IMR-90 (cell line): ENCODE results near the gene CHMP1A. TPM values are rescaled to one million over a fixed set of nuclear protein-coding genes. Genes with fewer than 3 reads are reported as not detected.
A peak's percentile ranks its signal among the peaks of the same experiment; 100 is the strongest.

Source experiments
- ATAC-seq: fragments of 200-7000 bp; cut with Tn5 transposase; 2 replicates; pipeline ENCODE4 v1.9.1; 2020; ENCODE audit warnings: low read depth, mild to moderate bottlenecking, moderate library complexity
- BruUV-seq: library from RNA; stranded (reverse); fragments of 400-500 nt; replicated peaks from 2 replicates; lab custom pipeline; 2021; lab: Mats Ljungman, UMichigan
- CTCF ChIA-PET: fragments of 300-600 bp; formaldehyde crosslinking; extraction: SDS; loops from one replicate; lab custom pipeline; 2021; ENCODE audit warnings: antibody characterized with exemption; lab: Yijun Ruan, JAX
- POLR2A ChIA-PET: fragments of 300-600 bp; sonication (Branson Sonifier 250); formaldehyde crosslinking; loops from one replicate; lab custom pipeline; 2022; ENCODE audit warnings: antibody characterized with exemption; ENCODE audit not compliant: unreplicated experiment; lab: Charles Lee
- DNase-seq: peaks from one replicate; pipeline ENCODE4 v3.0.0; 2013
- H2AFZ ChIP-seq: replicated peaks from 2 replicates; pipeline ENCODE3; 2013; ENCODE audit warnings: low read length, mild to moderate bottlenecking; ENCODE audit not compliant: poor library complexity
- H2AK5ac ChIP-seq: 2 replicates; pipeline ENCODE4 v1.6.1; 2013; ENCODE audit warnings: low read depth, low read length, inconsistent platforms
- H2AK9ac ChIP-seq: replicated peaks from 2 replicates; pipeline ENCODE3; 2013; ENCODE audit warnings: mild to moderate bottlenecking, low read depth, low read length, moderate library complexity; ENCODE audit not compliant: poor library complexity
- H2BK120ac ChIP-seq: 2 replicates; pipeline ENCODE4 v1.6.1; 2013; ENCODE audit warnings: low read depth, low read length, inconsistent platforms
- H2BK15ac ChIP-seq: 3 replicates; pipeline ENCODE4 v1.6.1; 2013; ENCODE audit warnings: low read depth, low read length, inconsistent platforms
- H2BK20ac ChIP-seq: 2 replicates; pipeline ENCODE4 v1.6.1; 2013; ENCODE audit warnings: low read depth, mild to moderate bottlenecking, inconsistent platforms, low read length, moderate library complexity
- H2BK5ac ChIP-seq: 2 replicates; pipeline ENCODE4 v1.6.1; 2013; ENCODE audit warnings: mild to moderate bottlenecking, low read depth, low read length, inconsistent platforms; ENCODE audit not compliant: poor library complexity, severe bottlenecking
- H3K14ac ChIP-seq: replicated peaks from 2 replicates; pipeline ENCODE4 v1.6.1; 2013; ENCODE audit warnings: low read depth, low read length, inconsistent platforms
- H3K18ac ChIP-seq: 2 replicates; pipeline ENCODE4 v1.6.1; 2013; ENCODE audit warnings: low read depth, low read length, control low read depth
- H3K23ac ChIP-seq: 2 replicates; pipeline ENCODE4 v1.6.1; 2013; ENCODE audit warnings: low read depth, low read length, inconsistent platforms
- H3K27ac ChIP-seq: 2 replicates; pipeline ENCODE4 v1.5.1; 2013; ENCODE audit warnings: mild to moderate bottlenecking, control low read depth, low read length; ENCODE audit not compliant: insufficient read depth
- H3K27me3 ChIP-seq: 2 replicates; pipeline ENCODE4 v1.6.1; 2013; ENCODE audit warnings: low read length; ENCODE audit not compliant: control insufficient read depth, insufficient read depth
- H3K36me3 ChIP-seq: 2 replicates; pipeline ENCODE4 v1.6.1; 2013; ENCODE audit warnings: low read length, mixed read lengths; ENCODE audit not compliant: control insufficient read depth, insufficient read depth
- H3K4ac ChIP-seq: 2 replicates; pipeline ENCODE4 v1.6.1; 2013; ENCODE audit warnings: low read depth, low read length, inconsistent platforms
- H3K4me1 ChIP-seq: 2 replicates; pipeline ENCODE4 v1.6.1; 2013; ENCODE audit warnings: low read length, mixed read lengths; ENCODE audit not compliant: control insufficient read depth, insufficient read depth
- H3K4me2 ChIP-seq: 2 replicates; pipeline ENCODE4 v1.6.1; 2013; ENCODE audit warnings: low read depth, mild to moderate bottlenecking, control low read depth, low read length, moderate library complexity
- H3K4me3 ChIP-seq: 2 replicates; pipeline ENCODE4 v1.5.1; 2013; ENCODE audit warnings: low read depth, mild to moderate bottlenecking, control low read depth, low read length, moderate library complexity; ENCODE audit not compliant: insufficient read depth
- H3K56ac ChIP-seq: 2 replicates; pipeline ENCODE4 v1.6.1; 2013; ENCODE audit warnings: low read length, inconsistent platforms; ENCODE audit not compliant: insufficient read depth; ENCODE audit errors: extremely low read depth
- H3K79me1 ChIP-seq, 2 experiments: 2 replicates each; pipeline ENCODE4 v1.6.1; 2013; ENCODE audit warnings: low read length in 2 of 2, inconsistent platforms in 1 of 2, low read depth in 1 of 2
- H3K9ac ChIP-seq: 2 replicates; pipeline ENCODE4 v1.6.1; 2013; ENCODE audit warnings: low read depth, low read length, control low read depth
- H3K9me1 ChIP-seq: 2 replicates; pipeline ENCODE4 v1.6.1; 2013; ENCODE audit warnings: low read length, inconsistent platforms; ENCODE audit not compliant: insufficient read depth
- H3K9me3 ChIP-seq: 2 replicates; pipeline ENCODE4 v1.6.1; 2013; ENCODE audit warnings: low read length; ENCODE audit not compliant: control insufficient read depth, insufficient read depth
- H4K20me1 ChIP-seq: 2 replicates; pipeline ENCODE4 v1.6.1; 2013; ENCODE audit warnings: low read length, inconsistent platforms; ENCODE audit not compliant: insufficient read depth
- H4K5ac ChIP-seq: 2 replicates; pipeline ENCODE4 v1.6.1; 2013; ENCODE audit warnings: mild to moderate bottlenecking, low read depth, low read length, control low read depth
- H4K8ac ChIP-seq, 2 experiments: 2 replicates each; pipeline ENCODE4 v1.6.1; 2013; ENCODE audit warnings: low read depth in 2 of 2, low read length in 2 of 2, control low read depth in 1 of 2, inconsistent platforms in 1 of 2
- H4K91ac ChIP-seq: 2 replicates; pipeline ENCODE4 v1.6.1; 2013; ENCODE audit warnings: low read depth, low read length, inconsistent platforms; ENCODE audit not compliant: insufficient read depth
- CTCF ChIP-seq: conservative IDR thresholded peaks from 2 replicates; pipeline ENCODE4 v1.5.1; 2012; ENCODE audit warnings: mild to moderate bottlenecking, low read depth, low read length, improper control_type of control experiment
- MAZ ChIP-seq: IDR thresholded peaks from 2 replicates; pipeline ENCODE4 v1.6.1; 2012; ENCODE audit warnings: low read depth, mild to moderate bottlenecking, low read length, improper control_type of control experiment, moderate library complexity, borderline replicate concordance
- MXI1 ChIP-seq: IDR thresholded peaks from 2 replicates; pipeline ENCODE4 v1.6.1; 2012; ENCODE audit warnings: low read depth, mild to moderate bottlenecking, low read length, moderate library complexity, borderline replicate concordance
- NFE2L2 ChIP-seq: fragments of 150-350 bp; IDR thresholded peaks from 2 replicates; pipeline ENCODE4 v1.6.1; 2016; ENCODE audit warnings: low read depth, mild to moderate bottlenecking, low read length
- POLR2A ChIP-seq: IDR thresholded peaks from 2 replicates; pipeline ENCODE4 v1.6.1; 2012; ENCODE audit warnings: mild to moderate bottlenecking, low read depth, low read length
- WGBS, 2 experiments: methylation state at CpG; one replicate each; pipeline versions ENCODE4 v1.1.5 to v1.1.7; 2013; ENCODE audit warnings: missing lambda C conversion rate in 2 of 2; ENCODE audit not compliant: insufficient read length in 1 of 2; ENCODE audit errors: extremely low coverage in 2 of 2; 5-methylcytosine and 5-hydroxymethylcytosine counted together
- dilution Hi-C: fragments of 300-500 bp; cut with HindIII; formaldehyde crosslinking; loops from one replicate; pipeline ENCODE4 v1.14.3; 2018; ENCODE audit warnings: low sequenced_read_pairs; ENCODE audit not compliant: unreplicated experiment
- in situ Hi-C: fragments of 300-500 bp; cut with MboI; formaldehyde crosslinking; loops from 3 replicates; pipeline ENCODE4 v1.14.3; 2019; ENCODE audit warnings: low sequenced_read_pairs, inconsistent platforms, mixed read lengths
- intact Hi-C: fragments of 100-400 bp; cut with micrococcal nuclease; formaldehyde crosslinking; loops from 2 replicates; pipeline ENCODE4 v1.10.0; 2022
- polyA plus RNA-seq, 3 experiments: library from polyadenylated mRNA; depleted of rRNA; stranded (reverse); fragments of >200 nt; gene quantifications; 2 replicates each; pipeline ENCODE4 v1.2.3, GENCODE V29; 2012; ENCODE audit warnings: low replicate concordance in 1 of 3
- total RNA-seq: library from RNA; depleted of rRNA; stranded (reverse); fragments of >200 nt; gene quantifications from 2 replicates; pipeline ENCODE4 v1.2.3, GENCODE V29; 2012

CHMP1A gene
- total and polyA plus RNA-seq, 2 of the 4 experiments (the other 2 are of a cell fraction): 97.3 to 99.8 TPM

GRCh38 chr16:89700649-89701424 is 43.3 kb upstream of the CHMP1A start:
- Histone ChIP-seq H3K23ac (no peak overlapping the region), H3K27ac (peak overlapping the region; percentile 64; the same call in 1 of the 2 replicates), H2AK9ac (peak overlapping the region; percentile 95), H3K9me1 (no peaks in the 10 kb centered on the region), H3K27me3 (no peaks in the 10 kb centered on the region), H4K8ac (peak overlapping the region in 1 of 2 experiments; percentile 37; a peak in 1 of 4 replicates), H3K4me2 (peak overlapping the region; percentile 86), H2BK120ac (no peak overlapping the region), H2AK5ac (peak overlapping the region; percentile 86), H3K4ac (peak overlapping the region; percentile 1; the same call in 1 of the 2 replicates), H3K36me3 (peaks cover 10% of the 10 kb centered on the region; the same call in 1 of the 2 replicates), H3K14ac (peak overlapping the region; percentile 10; the same call in 1 of the 2 replicates), H2AFZ (peak overlapping the region; percentile 97), H3K4me3 (peak overlapping the region; percentile 100), H2BK20ac (no peak overlapping the region), H4K20me1 (peaks cover 28% of the 10 kb centered on the region), H4K91ac (no peak overlapping the region), H2BK15ac (no peak overlapping the region), H3K18ac (no peak overlapping the region), H3K4me1 (peaks cover 11% of the 10 kb centered on the region), H4K5ac (no peak overlapping the region), H3K9ac (peak overlapping the region; percentile 89), H3K56ac (no peak overlapping the region), H2BK5ac (peak overlapping the region; percentile 35), H3K9me3 (no peaks in the 10 kb centered on the region), H3K79me1 (peaks cover 5 to 20% of the 10 kb centered on the region in 2 experiments; a peak in 2 of 4 replicates)
- POLR2A ChIA-PET: no interaction called here
- CTCF ChIA-PET: interaction anchor here (0.7 to 3.2 kb wide), 9 partner anchors 10 to 160 kb away, joined by 3 to 19 read pairs (median 3); no protein-coding TSS in a partner anchor
- dilution Hi-C loops (no loop called here), intact Hi-C loops (loop anchor here (2.0 kb wide), 2 partner anchors 92 to 160 kb away; no protein-coding TSS in a partner anchor), in situ Hi-C loops (no loop called here)
- 2% methylated on average over 49 of the region's 78 CpGs; no CpG with 5 or more reads in 1 of the 2 experiments for WGBS, 2 experiments
- no TSS peak for BruUV-seq
- TF ChIP-seq MXI1 (0 out of 2 replicates have a peak, but pooled peaks have one; percentile 42), POLR2A (no peak), CTCF (peak; percentile 40), NFE2L2 (no peak), MAZ (no peak)
- ATAC-seq (peak; percentile 6), DNase-seq (peak; percentile 24)
